GM19468 (cell line): ENCODE results near the gene BORCS6.
"Not testable (repeated sequence)": the region's sequence is repeated elsewhere in the genome, so short reads cannot be mapped to it uniquely, and the experiment has no call there.

Source experiments
- ATAC-seq: cut with Tn5 transposase; IDR thresholded peaks from one replicate; pipeline ENCODE4 v1.9.1; 2021; ENCODE audit warnings: mild to moderate bottlenecking, moderate library complexity, moderate number of reproducible peaks; ENCODE audit not compliant: unreplicated experiment; ENCODE audit errors: extremely low read depth

BORCS6 gene

GRCh38 chr17:8189711-8190477 lies at the start of gene BORCS6:
TSS of gene BORCS6 (minus strand) at chr17:8190180. CDS start at chr17:8190140, 40 bp downstream.
- ATAC-seq: peak; percentile 31

GRCh38 chr17:8237886-8238285 lies 47.9 kb upstream of the BORCS6 start:
- ATAC-seq: no peak

GRCh38 chr17:8237175-8237574 lies 47.2 kb upstream of the BORCS6 start:
- no peak for ATAC-seq

GRCh38 chr17:8235676-8236075 lies 45.7 kb upstream of the BORCS6 start:
- no peak for ATAC-seq

- ATAC-seq: no peak
Observed at GRCh38 chr17:8234361-8235270, 44.6 kb upstream of the BORCS6 start.

GRCh38 chr17:8231701-8232100 lies 41.7 kb upstream of the BORCS6 start:
- no peak for ATAC-seq

- ATAC-seq: no peak
Observed at GRCh38 chr17:8227238-8227581, 37.2 kb upstream of the BORCS6 start.

- no peak for ATAC-seq
Observed at GRCh38 chr17:8226536-8227237, 36.7 kb upstream of the BORCS6 start.

GRCh38 chr17:8225813-8226535 lies 36.0 kb upstream of the BORCS6 start:
- no peak for ATAC-seq

GRCh38 chr17:8224891-8225812 lies 35.2 kb upstream of the BORCS6 start:
- ATAC-seq: no peak

- no peak for ATAC-seq
Observed at GRCh38 chr17:8223356-8224126, 33.6 kb upstream of the BORCS6 start.

GRCh38 chr17:8222630-8223355 lies 32.8 kb upstream of the BORCS6 start:
- ATAC-seq: no peak

- no peak for ATAC-seq
Observed at GRCh38 chr17:8222380-8222629, 32.3 kb upstream of the BORCS6 start.

- ATAC-seq: no peak
Observed at GRCh38 chr17:8221663-8222379, 31.8 kb upstream of the BORCS6 start.

GRCh38 chr17:8220783-8221662 lies 31.0 kb upstream of the BORCS6 start:
- no peak for ATAC-seq

GRCh38 chr17:8214000-8214399 lies 24.0 kb upstream of the BORCS6 start:
- ATAC-seq: not testable (repeated sequence)
